Endodermal cell (in vitro differentiated cells): ENCODE results near the gene TTLL1. TPM values are rescaled to one million over a fixed set of nuclear protein-coding genes. Genes with fewer than 3 reads are reported as not detected.

Source experiments
- DNase-seq: peaks from one replicate; pipeline ENCODE4 v3.0.0-alpha.2; 2017
- H3K27ac ChIP-seq: 2 replicates; pipeline ENCODE4 v1.5.1; 2013; ENCODE audit warnings: mild to moderate bottlenecking, low read depth, low read length, moderate library complexity
- H3K27me3 ChIP-seq: 2 replicates; pipeline ENCODE4 v1.6.1; 2013; ENCODE audit warnings: mild to moderate bottlenecking, low read length, moderate library complexity; ENCODE audit not compliant: insufficient read depth, control insufficient read depth, poor library complexity, severe bottlenecking
- H3K36me3 ChIP-seq: 2 replicates; pipeline ENCODE4 v1.7.0; 2013; ENCODE audit warnings: mild to moderate bottlenecking, low read length, moderate library complexity; ENCODE audit not compliant: control insufficient read depth, insufficient read depth
- H3K4me1 ChIP-seq: one replicate; pipeline ENCODE4 v1.7.0; 2013; ENCODE audit warnings: low read length; ENCODE audit not compliant: control insufficient read depth, insufficient read depth
- H3K4me3 ChIP-seq: 2 replicates; pipeline ENCODE4 v1.5.1; 2013; ENCODE audit warnings: mild to moderate bottlenecking, low read length, moderate library complexity
- H3K9ac ChIP-seq: 2 replicates; pipeline ENCODE4 v1.6.1; 2013; ENCODE audit warnings: mild to moderate bottlenecking, low read length, moderate library complexity; ENCODE audit not compliant: poor library complexity, severe bottlenecking; ENCODE audit errors: extremely low read depth
- H3K9me3 ChIP-seq: 2 replicates; pipeline ENCODE4 v1.6.1; 2013; ENCODE audit warnings: mild to moderate bottlenecking, low read length, moderate library complexity; ENCODE audit not compliant: control insufficient read depth
- H3K27ac Mint-ChIP-seq: 2 replicates; pipeline ENCODE4 v1.8.0; 2020; ENCODE audit warnings: mixed read lengths
- H3K27me3 Mint-ChIP-seq: 2 replicates; pipeline ENCODE4 v1.8.0; 2021; ENCODE audit warnings: mild to moderate bottlenecking, mixed read lengths; ENCODE audit not compliant: insufficient read depth
- H3K36me3 Mint-ChIP-seq: 2 replicates; pipeline ENCODE4 v1.8.0; 2020; ENCODE audit warnings: low read depth, mixed read lengths
- H3K4me1 Mint-ChIP-seq: 2 replicates; pipeline ENCODE4 v1.8.0; 2020; ENCODE audit warnings: mixed read lengths
- H3K4me3 Mint-ChIP-seq: 2 replicates; pipeline ENCODE4 v1.8.0; 2020; ENCODE audit warnings: mild to moderate bottlenecking, moderate library complexity, mixed read lengths
- H3K9me3 Mint-ChIP-seq: 2 replicates; pipeline ENCODE4 v1.8.0; 2020; ENCODE audit warnings: mild to moderate bottlenecking, mixed read lengths
- CTCF ChIP-seq: fragments of 200-600 bp; sonication (generic); conservative IDR thresholded peaks from 2 replicates; pipeline ENCODE4 v1.5.0; 2021; ENCODE audit warnings: antibody characterized with exemption, mild to moderate bottlenecking
- WGBS, 2 experiments: methylation state at CpG; one replicate each; pipeline versions ENCODE4 v1.1.5 to v1.1.7; 2013; ENCODE audit warnings: missing lambda C conversion rate in 2 of 2, mixed read lengths in 1 of 2; ENCODE audit not compliant: insufficient coverage in 1 of 2, insufficient read length in 1 of 2; 5-methylcytosine and 5-hydroxymethylcytosine counted together
- total RNA-seq, 2 donors: library from RNA; stranded (reverse); fragmentation: NEBNext Ultra II Directional in 1 of 2; extraction: Animal tissue kit (Norgen Biotek cat#: 25700) in 1 of 2; gene quantifications; 2 replicates in 1 of 2; 3 replicates in 1 of 2; pipeline ENCODE4 v1.2.1, GENCODE V29; 2021

The TTLL1 gene
- total RNA-seq, 2 donors from 2014 or later = 6.9 to 10.4 TPM

- Mint-ChIP-seq H3K9me3 (no peaks in the 10 kb centered on the region), H3K36me3 (peaks cover 6% of the 10 kb centered on the region), H3K27ac (peak overlapping the region; percentile 15), H3K27me3 (no peaks in the 10 kb centered on the region), H3K4me1 (no peaks in the 10 kb centered on the region), H3K4me3 (no peak overlapping the region)
- no peak overlapping the region for H3K9ac ChIP-seq
- no peaks in the 10 kb centered on the region for H3K27me3 ChIP-seq
- H3K9me3 ChIP-seq = no peaks in the 10 kb centered on the region
- DNase-seq = no peak
- no peaks in the 10 kb centered on the region for H3K4me1 ChIP-seq
- peaks cover 3% of the 10 kb centered on the region for H3K36me3 ChIP-seq
- TF ChIP-seq CTCF = no peak
- WGBS, 2 experiments = 92 to 97% methylated on average over 7 to 19 of the region's 19 CpGs
- no peak overlapping the region for H3K27ac ChIP-seq
- H3K4me3 ChIP-seq = no peak overlapping the region
Measured at GRCh38 chr22:43085658-43086606, 3.3 kb downstream of the TTLL1 start.

GRCh38 chr22:43081968-43082367 lies 7.2 kb downstream of the TTLL1 start:
- H3K4me3 Mint-ChIP-seq = no peak overlapping the region
- DNase-seq = no peak
- WGBS, 2 experiments = 93 to 98% methylated on average over 4 of the region's 4 CpGs

GRCh38 chr22:43080616-43081015 lies 8.6 kb downstream of the TTLL1 start:
- no peaks in the 10 kb centered on the region for H3K27me3 ChIP-seq
- Mint-ChIP-seq H3K4me1 (no peaks in the 10 kb centered on the region), H3K36me3 (peaks cover 5% of the 10 kb centered on the region), H3K9me3 (no peaks in the 10 kb centered on the region), H3K4me3 (no peak overlapping the region), H3K27me3 (no peaks in the 10 kb centered on the region), H3K27ac (no peak overlapping the region)
- peaks cover 2% of the 10 kb centered on the region for H3K36me3 ChIP-seq
- H3K27ac ChIP-seq = no peak overlapping the region
- no peak overlapping the region for H3K4me3 ChIP-seq
- H3K9ac ChIP-seq = no peak overlapping the region
- no peaks in the 10 kb centered on the region for H3K4me1 ChIP-seq
- H3K9me3 ChIP-seq = no peaks in the 10 kb centered on the region
- no peak for DNase-seq
- TF ChIP-seq CTCF = no peak
- WGBS, 2 experiments = 92 to 100% methylated on average over 1 to 2 of the region's 2 CpGs

More at GRCh38 chr22:43081968-43082367, 7.2 kb downstream of the TTLL1 start:
- H3K36me3 Mint-ChIP-seq = peaks cover 6% of the 10 kb centered on the region
- H3K4me3 ChIP-seq = no peak overlapping the region
- H3K27ac ChIP-seq = no peak overlapping the region
- H3K27me3 ChIP-seq = no peaks in the 10 kb centered on the region
- H3K4me1 Mint-ChIP-seq = no peaks in the 10 kb centered on the region
- H3K4me1 ChIP-seq = no peaks in the 10 kb centered on the region
- no peaks in the 10 kb centered on the region for H3K9me3 ChIP-seq
- no peaks in the 10 kb centered on the region for H3K27me3 Mint-ChIP-seq
- no peak for TF ChIP-seq CTCF
- peaks cover 3% of the 10 kb centered on the region for H3K36me3 ChIP-seq
- no peak overlapping the region for H3K9ac ChIP-seq
- H3K9me3 Mint-ChIP-seq = no peaks in the 10 kb centered on the region
- no peak overlapping the region for H3K27ac Mint-ChIP-seq
